GM21717 (cell line): ENCODE data around the gene SLC9A9.
"Not testable (repeated sequence)": the region's sequence is repeated elsewhere in the genome, so short reads cannot be mapped to it uniquely, and the experiment has no call there.

Experiments
- ATAC-seq: cut with Tn5 transposase; IDR thresholded peaks from one replicate; pipeline ENCODE4 v1.9.1; 2021; ENCODE audit warnings: mild to moderate bottlenecking, moderate library complexity; ENCODE audit not compliant: unreplicated experiment

SLC9A9 gene

GRCh38 chr3:143526011-143526545 lies 322.2 kb downstream of the SLC9A9 start:
- no peak for ATAC-seq

- no peak for ATAC-seq
These were observed 322.9 kb downstream of the SLC9A9 start for GRCh38 chr3:143525408-143525807.

GRCh38 chr3:143521803-143522202 lies 326.5 kb downstream of the SLC9A9 start:
- no peak for ATAC-seq

- ATAC-seq, result not testable (repeated sequence)
These were observed 331.1 kb downstream of the SLC9A9 start for GRCh38 chr3:143517131-143517530.

- no peak for ATAC-seq
These were observed 333.4 kb downstream of the SLC9A9 start for GRCh38 chr3:143514874-143515273.

- no peak for ATAC-seq
These were observed 334.2 kb downstream of the SLC9A9 start for GRCh38 chr3:143514109-143514508.

- no peak for ATAC-seq
These were observed 336.9 kb downstream of the SLC9A9 start for GRCh38 chr3:143511174-143511879.

- ATAC-seq, result no peak
These were observed 337.7 kb downstream of the SLC9A9 start for GRCh38 chr3:143510601-143511000.

GRCh38 chr3:143507735-143508580 lies 340.3 kb downstream of the SLC9A9 start:
- ATAC-seq, result no peak

GRCh38 chr3:143506190-143506589 lies 342.1 kb downstream of the SLC9A9 start:
- ATAC-seq, result no peak

GRCh38 chr3:143503325-143503885 lies 344.9 kb downstream of the SLC9A9 start:
- ATAC-seq, result no peak

- no peak for ATAC-seq
These were observed 346.2 kb downstream of the SLC9A9 start for GRCh38 chr3:143502081-143502480.

GRCh38 chr3:143497382-143497781 lies 350.9 kb downstream of the SLC9A9 start:
- no peak for ATAC-seq

GRCh38 chr3:143496191-143496590 lies 352.1 kb downstream of the SLC9A9 start:
- no peak for ATAC-seq

- no peak for ATAC-seq
These were observed 352.7 kb downstream of the SLC9A9 start for GRCh38 chr3:143495527-143495926.

- no peak for ATAC-seq
These were observed 361.7 kb downstream of the SLC9A9 start for GRCh38 chr3:143486611-143487010.

- ATAC-seq, result no peak
These were observed 363.3 kb downstream of the SLC9A9 start for GRCh38 chr3:143484846-143485512.

- no peak for ATAC-seq
These were observed 365.1 kb downstream of the SLC9A9 start for GRCh38 chr3:143483214-143483613.

GRCh38 chr3:143482106-143483088 lies 365.9 kb downstream of the SLC9A9 start:
- peak; percentile 50 for ATAC-seq

- no peak for ATAC-seq
These were observed 367.9 kb downstream of the SLC9A9 start for GRCh38 chr3:143480344-143480743.
